Germinal center (tissue), 1 donor: Measurements from ENCODE around the gene WNT3.

ENCODE experiments used
- DNase-seq: peaks from one replicate; pipeline ENCODE4 v3.0.0; 2012; ENCODE audit warnings: mixed read lengths, low spot score

WNT3 gene

GRCh38 chr17:46730679-46731078, 87.8 kb downstream of the WNT3 start:
- no peak for DNase-seq

GRCh38 chr17:46730026-46730425, 88.5 kb downstream of the WNT3 start:
- DNase-seq = no peak

GRCh38 chr17:46727572-46728348, 90.7 kb downstream of the WNT3 start:
- no peak for DNase-seq

- DNase-seq = no peak
These were observed 92.3 kb downstream of the WNT3 start for GRCh38 chr17:46726206-46726605.

- DNase-seq = no peak
These were observed 95.7 kb downstream of the WNT3 start for GRCh38 chr17:46722662-46723285.

- DNase-seq = no peak
These were observed 98.1 kb downstream of the WNT3 start for GRCh38 chr17:46720408-46720807.

- no peak for DNase-seq
These were observed 98.6 kb downstream of the WNT3 start for GRCh38 chr17:46719891-46720290.

- DNase-seq = no peak
These were observed 100.5 kb downstream of the WNT3 start for GRCh38 chr17:46717999-46718398.
